ENCODE data around the gene KCTD3.
A peak's percentile ranks its signal among the peaks of the same experiment; 100 is the strongest.

The KCTD3 gene

DNA sequence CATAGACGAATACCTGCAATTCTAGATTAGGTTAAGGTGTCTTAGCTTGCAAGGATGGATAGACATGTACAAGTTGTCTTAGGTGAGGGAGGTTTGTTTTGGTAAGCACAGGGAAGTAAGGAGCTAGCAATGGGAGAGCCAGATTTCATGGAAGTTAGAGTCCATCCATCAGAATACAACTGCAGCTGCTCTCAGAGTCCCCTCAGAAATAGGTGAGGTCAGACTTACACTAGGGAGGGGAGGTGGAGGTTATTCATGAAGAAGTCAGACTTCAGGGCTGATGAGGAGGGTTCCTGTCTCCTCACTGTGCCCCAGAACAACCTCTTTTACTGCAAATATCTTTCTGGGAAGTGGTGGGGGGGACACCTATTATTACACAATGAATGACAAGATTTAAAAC, 85.3 kb downstream of the KCTD3 start:
- TF ChIP-seq CTCF (IDR thresholded peaks at IDR 0.05; ENCODE audit: control insufficient read depth, insufficient read depth, low read depth, low read length, missing control alignments): no peak

GRCh38 chr1:215657047-215657446, 89.9 kb downstream of the KCTD3 start:
- H3K4me3 ChIP-seq (ENCODE audit: control insufficient read depth, low read depth, low read length): no peak overlapping the region
- DNase-seq (ENCODE audit: low read depth): no peak
- no peak for TF ChIP-seq CTCF (IDR thresholded peaks at IDR 0.05; ENCODE audit: control insufficient read depth, insufficient read depth, low read depth, low read length, missing control alignments)

More for the DNA sequence above, 85.3 kb downstream of the KCTD3 start:
- H3K4me3 ChIP-seq (ENCODE audit: control insufficient read depth, low read depth, low read length): no peak overlapping the region
- DNase-seq (ENCODE audit: low read depth): no peak

GRCh38 chr1:215660259-215660658, 93.2 kb downstream of the KCTD3 start:
- TF ChIP-seq CTCF (IDR thresholded peaks at IDR 0.05; ENCODE audit: control insufficient read depth, insufficient read depth, low read depth, low read length, missing control alignments): no peak
- no peak for DNase-seq (ENCODE audit: low read depth)
- H3K4me3 ChIP-seq (ENCODE audit: control insufficient read depth, low read depth, low read length): no peak overlapping the region

GRCh38 chr1:215661033-215661432, 93.9 kb downstream of the KCTD3 start:
- no peak for DNase-seq (ENCODE audit: low read depth)
- H3K4me3 ChIP-seq (ENCODE audit: control insufficient read depth, low read depth, low read length): no peak overlapping the region
- TF ChIP-seq CTCF (IDR thresholded peaks at IDR 0.05; ENCODE audit: control insufficient read depth, insufficient read depth, low read depth, low read length, missing control alignments): no peak

DNA sequence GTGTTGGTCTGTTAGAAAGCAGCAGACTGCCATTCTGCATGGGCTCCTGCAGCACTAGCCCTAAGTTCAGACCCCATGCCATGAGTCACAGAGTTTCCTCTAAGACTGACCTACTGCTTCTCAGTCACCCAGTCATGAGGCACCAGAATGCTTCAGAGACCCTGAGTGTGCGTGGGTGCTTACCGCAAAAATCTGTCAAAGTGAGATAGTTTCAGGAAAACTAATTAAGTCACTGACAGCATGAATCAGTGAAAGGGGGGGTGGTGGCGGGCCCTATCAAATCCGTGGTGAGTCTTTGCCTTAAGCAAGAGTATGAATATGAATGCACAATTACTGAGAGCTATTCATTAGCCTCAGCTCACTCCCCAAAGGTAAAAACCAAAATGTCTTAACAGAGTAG, 98.1 kb downstream of the KCTD3 start:
- H3K4me3 ChIP-seq (ENCODE audit: control insufficient read depth, low read depth, low read length): no peak overlapping the region
- peak; percentile 23 for DNase-seq (ENCODE audit: low read depth)
- no peak for TF ChIP-seq CTCF (IDR thresholded peaks at IDR 0.05; ENCODE audit: control insufficient read depth, insufficient read depth, low read depth, low read length, missing control alignments)

DNA sequence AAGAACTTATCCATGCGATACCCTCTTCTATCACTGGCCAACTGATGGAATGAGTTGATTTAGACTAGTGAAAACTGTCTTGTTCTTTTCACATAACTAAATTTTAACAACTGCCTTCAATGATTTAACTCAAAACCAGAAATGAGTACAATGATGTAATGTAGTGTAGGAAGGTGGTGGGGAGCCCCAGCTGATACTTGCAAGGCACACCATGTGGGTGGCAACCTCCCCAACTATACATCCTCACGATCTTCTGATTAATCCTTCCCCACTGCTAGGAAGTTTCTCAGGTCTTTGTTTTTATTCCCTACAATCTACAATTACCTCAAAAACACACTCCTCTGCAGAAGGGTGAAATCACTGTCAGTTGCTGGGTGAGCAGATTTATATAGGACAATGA, 100.7 kb downstream of the KCTD3 start:
- no peak for DNase-seq (ENCODE audit: low read depth)
- TF ChIP-seq CTCF (IDR thresholded peaks at IDR 0.05; ENCODE audit: control insufficient read depth, insufficient read depth, low read depth, low read length, missing control alignments): no peak
- H3K4me3 ChIP-seq (ENCODE audit: control insufficient read depth, low read depth, low read length): no peak overlapping the region
